ENCODE measurements around the gene LINS1.
A peak's percentile ranks its signal among the peaks of the same experiment; 100 is the strongest.

The LINS1 gene

DNA sequence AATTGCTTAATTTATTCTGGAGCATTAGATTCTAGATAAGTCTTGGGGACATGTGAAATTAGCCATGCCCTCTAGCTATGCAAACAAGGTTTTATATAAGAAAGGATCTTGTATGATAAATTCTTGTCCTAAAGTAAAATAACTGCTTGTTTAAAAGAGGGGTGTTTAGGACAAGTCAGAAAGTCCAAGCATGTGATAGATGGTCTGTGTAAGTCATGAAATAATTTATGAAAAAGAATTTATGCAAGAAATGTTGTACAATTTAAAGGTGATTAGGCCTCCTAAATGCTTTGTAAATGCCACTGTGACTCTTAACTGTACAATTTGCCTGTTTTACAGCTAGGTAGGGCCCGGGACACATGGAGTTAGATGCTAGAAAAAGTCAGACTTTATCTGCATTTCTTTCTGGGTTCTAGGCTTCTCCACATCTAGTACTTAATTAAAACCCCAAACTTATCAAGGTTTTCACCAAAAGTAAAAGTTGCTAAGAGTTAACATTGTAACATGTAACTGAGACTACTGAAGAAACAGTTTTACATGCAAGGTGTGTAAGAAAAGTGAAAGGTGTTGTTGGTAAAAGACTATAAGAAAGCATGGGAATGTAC, 13.2 kb downstream of the LINS1 start:
- no peak for DNase-seq (ENCODE audit: low spot score in 2 of 2)
- peaks cover 13% of the 10 kb centered on the region for H3K36me3 Mint-ChIP-seq
- H3K27ac Mint-ChIP-seq = no peak overlapping the region
- H3K4me1 Mint-ChIP-seq = peaks cover 30% of the 10 kb centered on the region
- H3K9me3 Mint-ChIP-seq = no peaks in the 10 kb centered on the region
- H3K4me3 Mint-ChIP-seq = no peak overlapping the region
- ATAC-seq = no peak

GRCh38 chr15:100580414-100580813, 21.6 kb downstream of the LINS1 start:
- Mint-ChIP-seq H3K27ac (no peak overlapping the region), H3K4me1 (peaks cover 34% of the 10 kb centered on the region), H3K4me3 (no peak overlapping the region), H3K36me3 (peaks cover 41% of the 10 kb centered on the region), H3K9me3 (peaks cover 11% of the 10 kb centered on the region)
- ATAC-seq = no peak
- no peak for DNase-seq (ENCODE audit: low spot score in 2 of 2)

DNA sequence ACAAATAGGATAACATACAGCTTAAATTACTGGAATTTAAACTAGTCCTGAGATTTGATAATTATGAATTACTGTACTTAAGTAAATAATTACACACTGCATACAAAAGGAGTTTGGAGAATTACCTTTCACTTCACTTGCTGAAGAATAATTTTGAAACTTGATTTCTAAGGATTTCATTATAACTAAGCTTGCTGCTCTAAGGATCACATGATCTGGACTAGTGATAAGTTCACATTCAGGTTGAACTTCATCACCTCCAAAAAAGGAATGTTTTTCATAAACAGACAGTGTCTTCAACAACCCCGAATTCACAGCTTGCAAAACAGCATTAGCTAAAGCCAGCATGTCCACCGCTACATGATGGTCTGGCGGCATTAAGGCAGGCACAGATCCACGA, 28.5 kb downstream of the LINS1 start:
- ATAC-seq (no peak), DNase-seq (ENCODE audit: low spot score in 2 of 2) (no peak)
- no peak overlapping the region for H3K27ac Mint-ChIP-seq
- H3K4me1 Mint-ChIP-seq = peaks cover 19% of the 10 kb centered on the region
- H3K36me3 Mint-ChIP-seq = peaks cover 80% of the 10 kb centered on the region
- H3K9me3 Mint-ChIP-seq = no peaks in the 10 kb centered on the region
- H3K4me3 Mint-ChIP-seq = no peak overlapping the region

DNA sequence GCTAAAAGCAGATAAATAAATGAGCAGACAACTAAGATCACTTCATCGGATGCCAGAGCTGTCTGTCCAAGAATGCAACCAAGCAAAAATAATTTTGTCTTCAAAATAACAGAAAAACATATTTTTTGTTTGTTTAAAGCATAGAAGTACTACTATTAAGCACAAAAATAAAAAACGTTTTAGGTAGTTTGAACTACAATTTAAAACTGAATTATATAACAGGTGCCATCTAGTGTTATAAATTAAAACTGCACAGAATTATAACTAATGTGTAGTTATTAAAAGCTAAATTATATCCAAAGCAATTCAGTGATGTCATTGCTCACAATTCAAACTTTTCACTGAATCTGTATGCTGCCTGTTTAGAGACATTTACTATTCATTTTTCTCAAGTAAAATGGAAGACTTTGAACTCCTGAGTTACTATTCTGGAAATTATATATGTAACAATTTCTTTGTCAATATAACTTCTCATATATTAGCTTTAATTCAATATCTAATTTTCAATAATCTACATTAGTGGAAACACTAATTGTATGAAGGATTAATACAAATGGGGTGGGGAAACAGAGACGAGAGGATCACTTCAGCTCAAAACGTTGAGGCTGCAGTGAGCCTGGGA, 29.5 kb downstream of the LINS1 start:
- peaks cover 89% of the 10 kb centered on the region for H3K36me3 Mint-ChIP-seq
- no peak for ATAC-seq
- DNase-seq (ENCODE audit: low spot score in 2 of 2) = no peak
- H3K4me3 Mint-ChIP-seq = no peak overlapping the region
- H3K4me1 Mint-ChIP-seq = peaks cover 19% of the 10 kb centered on the region
- no peak overlapping the region for H3K27ac Mint-ChIP-seq
- no peaks in the 10 kb centered on the region for H3K9me3 Mint-ChIP-seq

DNA sequence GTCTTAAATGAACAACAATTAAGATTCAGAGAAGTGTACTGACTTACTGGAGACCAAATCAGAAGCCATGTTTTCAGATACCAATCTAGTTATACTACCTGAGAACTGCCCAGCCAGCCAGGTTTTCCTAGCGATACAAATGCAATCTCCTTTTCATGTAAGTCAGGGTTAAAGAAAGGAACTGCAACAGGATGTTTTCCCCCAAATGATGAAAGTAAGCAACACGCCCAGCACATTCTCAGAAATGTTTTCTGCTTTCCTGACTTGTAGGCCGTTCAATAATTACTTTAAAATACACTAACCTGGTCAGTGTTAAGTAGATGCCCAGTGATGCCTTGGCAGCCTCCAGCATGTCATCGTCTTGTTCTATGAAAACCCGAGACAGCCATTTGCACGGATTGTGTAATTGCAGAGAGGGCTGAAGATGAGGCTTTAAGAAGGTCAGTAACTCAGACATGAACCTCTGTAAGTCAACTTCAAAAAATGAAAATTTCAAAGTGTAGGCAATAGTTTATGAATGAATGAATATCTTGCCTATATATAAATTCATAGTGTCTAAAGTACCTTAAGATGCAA, 30.3 kb downstream of the LINS1 start:
- H3K4me3 Mint-ChIP-seq = no peak overlapping the region
- H3K9me3 Mint-ChIP-seq = no peaks in the 10 kb centered on the region
- DNase-seq (ENCODE audit: low spot score in 2 of 2) (no peak), ATAC-seq (no peak)
- H3K36me3 Mint-ChIP-seq = peaks cover 89% of the 10 kb centered on the region
- peaks cover 15% of the 10 kb centered on the region for H3K4me1 Mint-ChIP-seq
- peak overlapping the region; percentile 20 for H3K27ac Mint-ChIP-seq

DNA sequence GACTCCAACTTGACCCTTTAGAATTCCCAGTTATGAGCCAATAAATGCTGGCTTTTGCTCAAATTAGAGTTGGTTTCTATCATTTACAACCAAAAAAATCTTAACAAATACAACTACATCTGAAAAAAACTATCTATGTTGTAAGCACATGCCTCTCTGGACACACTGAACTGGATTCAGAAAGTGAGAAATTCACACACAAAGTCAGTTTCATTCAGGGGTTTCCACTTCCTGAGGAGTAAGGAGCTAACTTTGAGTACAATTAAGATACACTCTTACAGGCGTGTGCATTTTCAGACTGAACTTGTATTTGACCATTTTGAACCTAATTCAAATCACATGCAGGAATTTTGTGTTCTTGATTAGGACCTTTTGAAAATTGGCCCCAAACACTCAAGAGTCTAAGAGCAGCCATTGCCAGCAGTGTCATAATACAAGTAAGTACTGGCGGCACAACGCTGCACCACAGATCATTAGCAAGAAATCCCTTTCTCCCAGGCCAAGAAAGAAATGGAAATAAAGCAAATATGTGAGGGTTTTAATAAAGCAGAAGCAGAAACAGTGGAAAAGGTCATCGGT, 31.2 kb downstream of the LINS1 start:
- DNase-seq (ENCODE audit: low spot score in 2 of 2) (no peak), ATAC-seq (no peak)
- Mint-ChIP-seq H3K27ac (peak overlapping the region; percentile 20), H3K36me3 (peaks cover 80% of the 10 kb centered on the region), H3K4me3 (no peak overlapping the region), H3K9me3 (no peaks in the 10 kb centered on the region), H3K4me1 (peaks cover 6% of the 10 kb centered on the region)

DNA sequence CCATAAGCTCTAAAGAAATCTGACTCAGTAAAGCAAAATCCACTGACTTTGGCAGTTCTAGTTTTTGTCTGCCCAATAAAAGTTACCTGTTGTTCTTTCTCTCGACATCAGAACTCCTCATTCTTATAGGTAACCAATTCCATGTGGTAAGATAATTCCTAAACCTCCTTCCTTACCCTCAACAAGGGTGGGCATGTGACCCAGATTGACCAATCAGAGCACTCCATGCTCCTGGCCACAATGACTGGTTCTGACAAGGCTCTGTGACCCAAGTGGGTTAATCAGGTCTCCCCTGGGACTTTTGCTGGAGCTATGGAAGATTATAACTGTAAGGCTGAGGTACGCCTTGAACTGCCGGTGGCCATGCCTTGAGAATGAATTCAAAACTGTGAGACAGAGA, 31.7 kb downstream of the LINS1 start:
- ATAC-seq (no peak), DNase-seq (ENCODE audit: low spot score in 2 of 2) (no peak)
- peaks cover 78% of the 10 kb centered on the region for H3K36me3 Mint-ChIP-seq
- peaks cover under 1% of the 10 kb centered on the region for H3K4me1 Mint-ChIP-seq
- H3K4me3 Mint-ChIP-seq = no peak overlapping the region
- H3K9me3 Mint-ChIP-seq = no peaks in the 10 kb centered on the region
- H3K27ac Mint-ChIP-seq = peak overlapping the region; percentile 20

DNA sequence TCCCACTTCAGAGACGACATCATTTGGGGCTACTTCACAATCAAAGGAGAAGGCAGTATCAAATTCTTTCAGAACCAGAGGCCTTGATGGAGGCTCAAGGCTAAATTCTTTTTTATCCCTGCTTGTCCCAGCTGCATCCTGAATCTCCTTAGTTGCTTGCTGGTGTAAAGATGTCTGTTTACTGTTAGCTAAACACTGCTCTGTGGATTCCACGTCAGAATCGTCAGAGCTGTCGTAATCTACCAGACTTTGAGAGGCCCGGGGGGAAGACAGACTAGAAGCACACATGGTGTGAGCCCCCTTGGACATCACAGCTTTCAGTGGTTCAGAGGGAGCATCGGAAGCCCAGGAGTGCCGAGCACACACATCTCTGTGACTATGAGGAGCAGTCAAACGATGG, 32.6 kb downstream of the LINS1 start:
- Mint-ChIP-seq H3K4me3 (no peak overlapping the region), H3K9me3 (no peaks in the 10 kb centered on the region), H3K27ac (no peak overlapping the region), H3K4me1 (no peaks in the 10 kb centered on the region), H3K36me3 (peaks cover 69% of the 10 kb centered on the region)
- DNase-seq (ENCODE audit: low spot score in 2 of 2) = no peak
- no peak for ATAC-seq

- ATAC-seq (no peak), DNase-seq (ENCODE audit: low spot score in 2 of 2) (no peak)
- Mint-ChIP-seq H3K27ac (no peak overlapping the region), H3K4me3 (no peak overlapping the region), H3K4me1 (no peaks in the 10 kb centered on the region), H3K9me3 (no peaks in the 10 kb centered on the region), H3K36me3 (peaks cover 46% of the 10 kb centered on the region)
Observed at GRCh38 chr15:100566850-100567628, 34.9 kb downstream of the LINS1 start.

DNA sequence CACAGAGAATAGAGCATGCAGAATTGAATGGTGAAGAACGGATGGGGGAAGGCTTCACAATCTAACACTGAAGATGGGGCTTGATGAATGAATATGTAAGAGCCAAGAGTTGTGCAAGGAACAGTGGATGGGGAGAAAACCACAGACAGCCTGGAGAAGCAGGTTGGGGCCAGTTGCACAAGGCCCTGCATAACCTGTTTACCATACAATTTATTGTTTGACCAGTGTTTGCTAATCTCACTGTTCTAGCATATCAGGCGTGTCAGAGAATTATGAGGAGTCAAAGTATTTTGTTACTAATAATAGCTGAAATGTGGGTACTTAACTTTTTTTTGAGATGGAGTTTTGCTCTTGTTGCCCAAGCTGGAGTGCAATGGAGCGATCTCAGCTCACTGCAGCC, 36.4 kb downstream of the LINS1 start:
- H3K9me3 Mint-ChIP-seq = no peaks in the 10 kb centered on the region
- H3K4me1 Mint-ChIP-seq = no peaks in the 10 kb centered on the region
- no peak overlapping the region for H3K4me3 Mint-ChIP-seq
- ATAC-seq (no peak), DNase-seq (ENCODE audit: low spot score in 2 of 2) (no peak)
- peaks cover 31% of the 10 kb centered on the region for H3K36me3 Mint-ChIP-seq
- H3K27ac Mint-ChIP-seq = no peak overlapping the region

DNA sequence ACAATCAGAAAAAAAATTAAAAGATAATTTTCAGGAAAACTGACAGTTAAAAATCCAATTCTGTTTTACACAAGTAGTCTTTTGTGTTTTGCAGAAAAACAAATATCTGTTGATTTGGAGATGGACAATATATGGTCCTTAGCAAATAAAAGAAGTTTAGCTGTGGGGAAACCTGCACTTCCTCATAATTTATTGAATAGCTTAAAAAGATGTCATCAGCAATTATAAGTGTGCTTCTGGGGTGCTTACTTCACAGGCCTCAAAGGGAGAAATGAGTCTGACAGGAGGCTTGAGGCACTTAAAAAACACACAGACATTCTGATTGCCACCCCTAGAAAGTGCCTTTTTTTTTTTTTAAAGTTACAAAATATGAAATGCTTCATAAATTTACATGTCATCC, 41.7 kb downstream of the LINS1 start:
- no peak for DNase-seq (ENCODE audit: low spot score in 2 of 2)
- no peak for ATAC-seq
- Mint-ChIP-seq H3K9me3 (no peaks in the 10 kb centered on the region), H3K27ac (no peak overlapping the region), H3K4me1 (no peaks in the 10 kb centered on the region), H3K36me3 (no peaks in the 10 kb centered on the region), H3K4me3 (no peak overlapping the region)

DNA sequence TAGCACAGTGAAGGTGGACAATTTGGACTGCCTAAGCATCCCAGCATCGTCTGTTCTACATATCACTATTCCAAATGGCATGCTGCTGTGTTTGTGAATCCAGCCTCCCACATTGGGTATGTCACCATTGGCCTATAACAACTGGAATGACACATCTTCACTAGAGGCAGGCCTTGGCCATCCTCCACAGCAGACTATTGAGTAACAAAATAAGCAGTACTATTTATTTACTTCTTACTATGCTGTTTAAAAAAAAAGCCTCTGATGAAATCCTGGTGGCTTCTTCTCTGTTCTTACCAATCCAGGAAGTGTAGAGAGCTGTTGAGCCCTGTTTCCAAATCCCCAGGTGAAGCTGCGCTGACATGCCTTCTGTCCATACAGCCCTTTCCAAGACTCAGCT, 42.7 kb downstream of the LINS1 start:
- Mint-ChIP-seq H3K36me3 (no peaks in the 10 kb centered on the region), H3K4me1 (no peaks in the 10 kb centered on the region), H3K9me3 (no peaks in the 10 kb centered on the region), H3K27ac (no peak overlapping the region), H3K4me3 (no peak overlapping the region)
- DNase-seq (ENCODE audit: low spot score in 2 of 2) (no peak), ATAC-seq (no peak)

DNA sequence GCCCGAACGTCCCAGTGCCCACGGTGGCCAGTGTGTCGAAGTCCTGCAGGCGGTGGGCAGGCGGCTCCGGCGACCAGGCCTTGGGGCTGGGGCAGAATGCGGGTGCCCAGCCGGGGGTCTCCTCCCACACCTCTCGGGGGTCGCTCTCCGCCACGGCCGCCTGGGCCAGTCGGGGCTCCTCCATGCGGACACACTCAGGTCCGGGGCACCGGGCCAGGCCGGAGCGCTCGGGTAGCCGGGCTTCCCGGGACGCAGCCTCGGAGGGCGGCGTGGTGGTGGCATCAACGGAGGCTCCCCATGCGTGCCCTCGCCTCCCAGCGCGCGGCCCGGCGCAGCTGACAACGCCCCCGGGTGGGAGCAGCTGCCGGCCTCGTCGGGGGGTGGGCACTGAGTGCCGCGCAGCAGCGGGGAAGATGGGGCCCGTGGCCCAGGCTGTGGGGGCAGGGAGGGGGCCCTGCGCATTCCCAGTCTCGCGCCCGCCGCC, 43.2 kb downstream of the LINS1 start:
- Mint-ChIP-seq H3K4me3 (no peak overlapping the region), H3K36me3 (no peaks in the 10 kb centered on the region), H3K4me1 (no peaks in the 10 kb centered on the region), H3K9me3 (no peaks in the 10 kb centered on the region), H3K27ac (no peak overlapping the region)
- no peak for DNase-seq (ENCODE audit: low spot score in 2 of 2)
- no peak for ATAC-seq

DNA sequence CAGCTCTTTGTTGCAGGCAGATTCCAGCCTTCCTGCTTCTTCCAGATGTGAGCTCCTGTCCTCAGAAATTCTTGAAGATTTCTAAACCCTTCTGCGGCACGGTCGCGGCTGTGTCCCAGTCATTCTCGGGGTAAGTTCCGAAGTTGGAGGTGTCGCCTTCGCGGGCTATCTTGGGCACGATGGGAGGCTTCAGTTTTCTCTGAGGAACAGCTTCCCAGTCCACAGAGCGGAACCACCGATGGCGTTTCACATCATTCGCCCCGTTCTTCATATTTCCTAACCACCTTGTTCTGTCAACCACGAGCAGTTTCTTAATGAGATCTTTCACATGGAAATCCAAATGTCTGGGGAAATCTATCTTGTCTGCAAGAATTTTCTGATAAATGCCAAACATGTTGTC, 48.5 kb downstream of the LINS1 start:
- DNase-seq (ENCODE audit: low spot score in 2 of 2) (no peak), ATAC-seq (no peak)
- H3K4me1 Mint-ChIP-seq = no peaks in the 10 kb centered on the region
- no peak overlapping the region for H3K27ac Mint-ChIP-seq
- H3K36me3 Mint-ChIP-seq = peaks cover 10% of the 10 kb centered on the region
- no peak overlapping the region for H3K4me3 Mint-ChIP-seq
- H3K9me3 Mint-ChIP-seq = no peaks in the 10 kb centered on the region

- DNase-seq (ENCODE audit: low spot score in 2 of 2) = no peak
- H3K9me3 Mint-ChIP-seq = no peaks in the 10 kb centered on the region
- no peak overlapping the region for H3K4me3 Mint-ChIP-seq
- no peak for ATAC-seq
- H3K27ac Mint-ChIP-seq = no peak overlapping the region
- H3K4me1 Mint-ChIP-seq = no peaks in the 10 kb centered on the region
- H3K36me3 Mint-ChIP-seq = peaks cover 10% of the 10 kb centered on the region
Observed at GRCh38 chr15:100547961-100548360, 54.0 kb downstream of the LINS1 start.

Data from stimulated activated effector memory CD8-positive, alpha-beta T cell treated with anti-CD3 and anti-CD28 coated beads, Interleukin-12 subunit alpha, Interleukin-12 subunit beta, amount 100 ng/mL, for 72 hours (primary cell).